Fibroblast of villous mesenchyme (primary cell): ENCODE results near the gene NFAT5. TPM values are rescaled to one million over a fixed set of nuclear protein-coding genes. Genes with fewer than 3 reads are reported as not detected.

ENCODE experiments used
- DNase-seq: peaks from one replicate; pipeline ENCODE4 v3.0.0-alpha.2; 2010; ENCODE audit warnings: low read depth
- H3K4me3 ChIP-seq: 2 replicates; pipeline ENCODE4 v1.5.1; 2011; ENCODE audit warnings: low read depth, mild to moderate bottlenecking, low read length
- total RNA-seq: library from RNA; depleted of rRNA; stranded (reverse); fragments of >200 nt; gene quantifications from 2 replicates; pipeline ENCODE4 v1.2.3, GENCODE V29; 2012
- TF ChIP-seq, protein P1 (sequence below): IDR thresholded peaks from 2 replicates; pipeline ENCODE4 v1.5.1; 2012; ENCODE audit warnings: low read depth, mild to moderate bottlenecking, low read length; ENCODE audit not compliant: insufficient read depth

The NFAT5 gene
- total RNA-seq, 1 donor = 69.1 TPM

DNA sequence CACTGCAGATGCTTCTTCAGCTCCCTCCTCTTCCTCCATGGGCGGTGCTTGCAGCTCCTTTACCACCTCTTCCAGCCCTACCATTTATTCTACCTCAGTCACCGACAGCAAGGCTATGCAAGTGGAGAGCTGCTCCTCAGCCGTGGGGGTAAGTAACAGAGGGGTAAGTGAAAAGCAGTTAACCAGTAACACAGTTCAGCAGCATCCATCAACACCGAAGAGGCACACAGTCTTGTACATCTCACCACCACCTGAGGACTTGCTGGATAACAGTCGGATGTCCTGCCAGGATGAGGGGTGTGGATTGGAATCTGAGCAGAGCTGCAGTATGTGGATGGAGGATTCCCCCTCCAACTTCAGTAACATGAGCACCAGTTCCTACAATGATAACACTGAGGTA is 81.3 kb downstream of the NFAT5 start:
- DNase-seq = no peak
- H3K4me3 ChIP-seq = no peak overlapping the region
- TF ChIP-seq, protein P1, sequence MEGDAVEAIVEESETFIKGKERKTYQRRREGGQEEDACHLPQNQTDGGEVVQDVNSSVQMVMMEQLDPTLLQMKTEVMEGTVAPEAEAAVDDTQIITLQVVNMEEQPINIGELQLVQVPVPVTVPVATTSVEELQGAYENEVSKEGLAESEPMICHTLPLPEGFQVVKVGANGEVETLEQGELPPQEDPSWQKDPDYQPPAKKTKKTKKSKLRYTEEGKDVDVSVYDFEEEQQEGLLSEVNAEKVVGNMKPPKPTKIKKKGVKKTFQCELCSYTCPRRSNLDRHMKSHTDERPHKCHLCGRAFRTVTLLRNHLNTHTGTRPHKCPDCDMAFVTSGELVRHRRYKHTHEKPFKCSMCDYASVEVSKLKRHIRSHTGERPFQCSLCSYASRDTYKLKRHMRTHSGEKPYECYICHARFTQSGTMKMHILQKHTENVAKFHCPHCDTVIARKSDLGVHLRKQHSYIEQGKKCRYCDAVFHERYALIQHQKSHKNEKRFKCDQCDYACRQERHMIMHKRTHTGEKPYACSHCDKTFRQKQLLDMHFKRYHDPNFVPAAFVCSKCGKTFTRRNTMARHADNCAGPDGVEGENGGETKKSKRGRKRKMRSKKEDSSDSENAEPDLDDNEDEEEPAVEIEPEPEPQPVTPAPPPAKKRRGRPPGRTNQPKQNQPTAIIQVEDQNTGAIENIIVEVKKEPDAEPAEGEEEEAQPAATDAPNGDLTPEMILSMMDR = no peak

- H3K4me3 ChIP-seq = no peak overlapping the region
- no peak for DNase-seq
- TF ChIP-seq, protein P1 = no peak
Observed at GRCh38 chr16:69651217-69651616, 85.5 kb downstream of the NFAT5 start.

DNA sequence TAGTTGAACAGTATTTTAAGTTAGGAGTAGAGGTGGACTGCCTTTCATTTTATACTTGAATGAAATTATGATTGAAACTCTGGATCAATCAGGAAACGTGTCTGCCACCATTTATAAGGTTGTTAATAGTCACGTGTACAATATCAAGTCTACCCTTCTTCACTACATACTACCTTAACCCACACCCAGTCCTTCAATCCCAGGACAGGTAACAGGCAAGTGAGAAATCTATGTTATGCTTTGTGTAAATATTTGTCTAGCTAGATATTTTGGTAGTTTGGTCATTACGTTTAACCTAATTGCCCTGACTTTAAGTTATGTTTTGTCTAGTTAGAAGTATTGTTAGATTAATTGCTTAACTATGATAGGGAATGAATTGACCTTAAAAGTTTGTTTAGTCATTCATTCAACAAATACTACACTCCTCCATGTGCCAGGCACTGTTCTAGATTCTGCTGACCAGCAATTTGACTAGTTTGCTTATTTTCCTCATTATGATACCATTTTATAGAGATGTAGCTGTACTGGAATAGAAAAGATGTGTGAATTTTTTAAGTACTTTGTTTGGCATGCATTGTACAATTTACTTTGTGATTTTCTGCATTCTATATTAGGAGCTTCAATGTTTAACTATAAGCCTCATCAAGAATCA is 88.6 kb downstream of the NFAT5 start:
- H3K4me3 ChIP-seq = no peak overlapping the region
- TF ChIP-seq, protein P1 = no peak

GRCh38 chr16:69660166-69660565 is 94.4 kb downstream of the NFAT5 start:
- TF ChIP-seq, protein P1 = no peak
- H3K4me3 ChIP-seq = no peak overlapping the region
- DNase-seq = no peak

More for the DNA sequence above, 88.6 kb downstream of the NFAT5 start:
- no peak for DNase-seq

- no peak for DNase-seq
- H3K4me3 ChIP-seq = no peak overlapping the region
- TF ChIP-seq, protein P1 = no peak
Observed at GRCh38 chr16:69662901-69663300, 97.1 kb downstream of the NFAT5 start.

- TF ChIP-seq, protein P1 = no peak
- no peak for DNase-seq
- no peak overlapping the region for H3K4me3 ChIP-seq
Observed at GRCh38 chr16:69663846-69664245, 98.1 kb downstream of the NFAT5 start.

GRCh38 chr16:69669577-69669976 is 103.8 kb downstream of the NFAT5 start:
- no peak overlapping the region for H3K4me3 ChIP-seq
- no peak for DNase-seq
- TF ChIP-seq, protein P1 = no peak
